ENCODE measurements around the gene MLN. TPM values are rescaled to one million over a fixed set of nuclear protein-coding genes. Genes with fewer than 3 reads are reported as not detected.

The MLN gene, protein sequence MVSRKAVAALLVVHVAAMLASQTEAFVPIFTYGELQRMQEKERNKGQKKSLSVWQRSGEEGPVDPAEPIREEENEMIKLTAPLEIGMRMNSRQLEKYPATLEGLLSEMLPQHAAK
- under 1 TPM in 1 of 2 donors, not detected in 1; 0.48 TPM for total RNA-seq

GRCh38 chr6:33803571-33804053 is at the start of gene MLN:
TSS of gene MLN (minus strand) at chr6:33804003. CDS start at chr6:33801163, 2,840 bp downstream.
- no peak within 1 kb of the TSS for H3K4me3 ChIP-seq
- no peak within 1 kb of the TSS for H3K9ac ChIP-seq (ENCODE audit: low read depth in 2 of 2, low read length in 2 of 2)
- no peak within 1 kb of the TSS for H3K27ac ChIP-seq
- no peaks in the 10 kb centered on the region for H3K27me3 ChIP-seq
- no peaks in the 10 kb centered on the region for H3K4me1 ChIP-seq
- no peak for DNase-seq
- TF ChIP-seq, protein P1, sequence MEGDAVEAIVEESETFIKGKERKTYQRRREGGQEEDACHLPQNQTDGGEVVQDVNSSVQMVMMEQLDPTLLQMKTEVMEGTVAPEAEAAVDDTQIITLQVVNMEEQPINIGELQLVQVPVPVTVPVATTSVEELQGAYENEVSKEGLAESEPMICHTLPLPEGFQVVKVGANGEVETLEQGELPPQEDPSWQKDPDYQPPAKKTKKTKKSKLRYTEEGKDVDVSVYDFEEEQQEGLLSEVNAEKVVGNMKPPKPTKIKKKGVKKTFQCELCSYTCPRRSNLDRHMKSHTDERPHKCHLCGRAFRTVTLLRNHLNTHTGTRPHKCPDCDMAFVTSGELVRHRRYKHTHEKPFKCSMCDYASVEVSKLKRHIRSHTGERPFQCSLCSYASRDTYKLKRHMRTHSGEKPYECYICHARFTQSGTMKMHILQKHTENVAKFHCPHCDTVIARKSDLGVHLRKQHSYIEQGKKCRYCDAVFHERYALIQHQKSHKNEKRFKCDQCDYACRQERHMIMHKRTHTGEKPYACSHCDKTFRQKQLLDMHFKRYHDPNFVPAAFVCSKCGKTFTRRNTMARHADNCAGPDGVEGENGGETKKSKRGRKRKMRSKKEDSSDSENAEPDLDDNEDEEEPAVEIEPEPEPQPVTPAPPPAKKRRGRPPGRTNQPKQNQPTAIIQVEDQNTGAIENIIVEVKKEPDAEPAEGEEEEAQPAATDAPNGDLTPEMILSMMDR (IDR thresholded peaks at IDR 0.05) = no peak
- no peaks in the 10 kb centered on the region for H3K36me3 ChIP-seq
- intact Hi-C loops (cut with DNase I) = no loop called here
- no peaks in the 10 kb centered on the region for H3K9me3 ChIP-seq

DNA sequence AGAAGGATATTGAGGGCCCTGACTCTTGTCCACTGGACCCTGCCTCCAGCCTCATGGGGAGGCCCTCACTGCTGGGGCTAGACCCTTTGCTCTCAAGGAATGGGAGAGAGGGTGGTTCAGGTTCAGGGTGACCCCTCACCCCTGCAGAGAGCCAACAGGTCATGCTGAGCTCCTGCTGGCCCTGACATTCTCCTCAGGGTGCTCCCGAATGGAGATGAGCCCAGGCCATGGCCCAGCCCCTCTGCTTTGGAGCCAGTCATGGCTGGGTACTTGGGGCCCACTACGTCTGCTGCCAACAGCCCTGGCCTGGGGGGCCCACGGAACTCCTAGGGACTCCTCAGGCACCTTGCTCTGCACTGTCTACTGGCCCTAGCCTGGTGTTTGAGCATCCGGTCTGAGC is 49.2 kb upstream of the MLN start:
- Histone ChIP-seq H3K4me3 (no peak overlapping the region), H3K9ac (ENCODE audit: low read depth in 2 of 2, low read length in 2 of 2) (no peak overlapping the region), H3K36me3 (no peaks in the 10 kb centered on the region), H3K4me1 (no peaks in the 10 kb centered on the region), H3K27ac (no peak overlapping the region), H3K9me3 (no peaks in the 10 kb centered on the region), H3K27me3 (no peaks in the 10 kb centered on the region)
- no peak for DNase-seq
- intact Hi-C loops (cut with DNase I) = loop anchor here (5.0 kb wide), 1 partner anchor 174 kb away; no protein-coding TSS in a partner anchor
- TF ChIP-seq, protein P1 (IDR thresholded peaks at IDR 0.05) = no peak

- intact Hi-C loops (cut with DNase I) = loop anchor here (5.0 kb wide), 1 partner anchor 175 kb away; no protein-coding TSS in a partner anchor
- no peaks in the 10 kb centered on the region for H3K9me3 ChIP-seq
- peak; percentile 27 for DNase-seq
- no peak overlapping the region for H3K27ac ChIP-seq
- TF ChIP-seq, protein P1 (IDR thresholded peaks at IDR 0.05) = peak; percentile 27
- no peaks in the 10 kb centered on the region for H3K27me3 ChIP-seq
- H3K4me1 ChIP-seq = no peaks in the 10 kb centered on the region
- no peak overlapping the region for H3K4me3 ChIP-seq
- no peak overlapping the region for H3K9ac ChIP-seq (ENCODE audit: low read depth in 2 of 2, low read length in 2 of 2)
- H3K36me3 ChIP-seq = no peaks in the 10 kb centered on the region
These were observed 48.2 kb upstream of the MLN start for GRCh38 chr6:33851959-33852358.

GRCh38 chr6:33850869-33851541 is 47.2 kb upstream of the MLN start:
- H3K36me3 ChIP-seq = no peaks in the 10 kb centered on the region
- no peak for DNase-seq
- H3K9me3 ChIP-seq = no peaks in the 10 kb centered on the region
- H3K9ac ChIP-seq (ENCODE audit: low read depth in 2 of 2, low read length in 2 of 2) = no peak overlapping the region
- H3K4me3 ChIP-seq = no peak overlapping the region
- no peak overlapping the region for H3K27ac ChIP-seq
- H3K4me1 ChIP-seq = no peaks in the 10 kb centered on the region
- intact Hi-C loops (cut with DNase I) = loop anchor here (5.0 kb wide), 1 partner anchor 176 kb away; no protein-coding TSS in a partner anchor
- H3K27me3 ChIP-seq = no peaks in the 10 kb centered on the region
- TF ChIP-seq, protein P1 (IDR thresholded peaks at IDR 0.05) = no peak

- Histone ChIP-seq H3K9ac (ENCODE audit: low read depth in 2 of 2, low read length in 2 of 2) (no peak overlapping the region), H3K4me1 (no peaks in the 10 kb centered on the region), H3K27me3 (no peaks in the 10 kb centered on the region), H3K9me3 (no peaks in the 10 kb centered on the region), H3K4me3 (no peak overlapping the region), H3K36me3 (no peaks in the 10 kb centered on the region), H3K27ac (no peak overlapping the region)
- no peak for DNase-seq
- TF ChIP-seq, protein P1 (IDR thresholded peaks at IDR 0.05) = no peak
- intact Hi-C loops (cut with DNase I) = loop anchor here (5.0 kb wide), 1 partner anchor 177 kb away; no protein-coding TSS in a partner anchor
These were observed 46.5 kb upstream of the MLN start for GRCh38 chr6:33850296-33850695.

Measured in colonic mucosa (tissue), 4 donors.